ENCODE measurements around the gene NRBF2. TPM values are rescaled to one million over a fixed set of nuclear protein-coding genes. Genes with fewer than 3 reads are reported as not detected.

Gene NRBF2
- total and polyA plus RNA-seq, 2 of the 4 experiments (the other 2 are of a cell fraction) = 19.9 to 20.6 TPM

DNA sequence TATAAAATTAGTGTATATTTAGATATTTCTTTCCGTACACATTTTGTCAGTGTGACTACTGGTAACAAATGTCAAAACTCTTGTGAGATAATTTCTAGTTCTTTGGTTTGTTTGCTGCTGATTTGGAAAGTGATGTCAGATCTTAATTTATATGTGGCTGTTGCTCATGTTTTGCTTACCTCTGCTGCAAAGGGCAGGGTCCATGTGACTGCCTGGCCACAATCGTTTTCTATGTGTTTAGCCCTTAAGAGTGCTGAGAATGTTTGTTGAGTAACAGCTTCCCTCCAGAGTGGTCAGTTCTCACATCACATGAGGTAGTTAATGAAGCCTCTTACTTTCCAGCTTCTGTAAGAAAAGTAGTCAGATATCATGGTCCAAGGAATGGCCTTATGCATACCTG is 4.2 kb downstream of the NRBF2 start:
- Histone ChIP-seq H2BK120ac (ENCODE audit: low read depth, low read length) (no peak overlapping the region), H2BK15ac (ENCODE audit: low read depth, low read length) (no peak overlapping the region), H3K4me2 (ENCODE audit: low read depth, low read length) (no peak overlapping the region), H2AFZ (replicated peaks; ENCODE audit: low read length, poor library complexity) (no peak overlapping the region), H3K4me3 (ENCODE audit: insufficient read depth, low read depth, low read length) (no peak overlapping the region), H2BK5ac (ENCODE audit: low read depth, low read length, poor library complexity, severe bottlenecking) (no peak overlapping the region), H3K14ac (replicated peaks; ENCODE audit: low read depth, low read length) (no peak overlapping the region), H2AK5ac (ENCODE audit: low read depth, low read length) (no peak overlapping the region), H3K9ac (ENCODE audit: low read depth, low read length) (no peak overlapping the region), H4K91ac (ENCODE audit: insufficient read depth, low read depth, low read length) (no peak overlapping the region), H2AK9ac (replicated peaks; ENCODE audit: low read depth, low read length, poor library complexity) (no peak overlapping the region), H4K20me1 (ENCODE audit: insufficient read depth, low read length) (peaks cover 55% of the 10 kb centered on the region), H4K5ac (ENCODE audit: low read depth, low read length) (no peak overlapping the region), H3K27ac (ENCODE audit: insufficient read depth, low read length) (no peak overlapping the region), H3K4ac (ENCODE audit: low read depth, low read length) (no peak overlapping the region), H3K27me3 (ENCODE audit: control insufficient read depth, insufficient read depth, low read length) (no peaks in the 10 kb centered on the region), H3K23ac (ENCODE audit: low read depth, low read length) (0 out of 2 replicates have a peak overlapping the region, but pooled peaks have one; percentile 60), H3K9me1 (ENCODE audit: insufficient read depth, low read length) (peaks cover 5% of the 10 kb centered on the region), H4K8ac (ENCODE audit: low read depth in 2 of 2, low read length in 2 of 2) (no peak overlapping the region), H3K18ac (ENCODE audit: low read depth, low read length) (no peak overlapping the region), H3K4me1 (ENCODE audit: control insufficient read depth, insufficient read depth, low read length) (peaks cover 2% of the 10 kb centered on the region; the same call in 1 of the 2 replicates), H3K36me3 (ENCODE audit: control insufficient read depth, insufficient read depth, low read length) (no peaks in the 10 kb centered on the region; the same call in 1 of the 2 replicates), H3K56ac (ENCODE audit: extremely low read depth, insufficient read depth, low read length) (no peak overlapping the region), H2BK20ac (ENCODE audit: low read depth, low read length) (no peak overlapping the region), H3K9me3 (ENCODE audit: control insufficient read depth, insufficient read depth, low read length) (no peaks in the 10 kb centered on the region), H3K79me1 (ENCODE audit: low read depth in 1 of 2, low read length in 2 of 2) (peaks cover 11 to 59% of the 10 kb centered on the region in 2 experiments; a peak in 3 of 4 replicates)
- ChIA-PET POLR2A (ENCODE audit: unreplicated experiment) (no interaction called here), CTCF (no interaction called here)
- intact Hi-C loops (cut with micrococcal nuclease) (no loop called here), dilution Hi-C loops (cut with HindIII; ENCODE audit: low sequenced_read_pairs, unreplicated experiment) (no loop called here), in situ Hi-C loops (cut with MboI; ENCODE audit: low sequenced_read_pairs) (loop anchor here (25.0 kb wide), 1 partner anchor 1050 kb away; no protein-coding TSS in a partner anchor)
- ATAC-seq (ENCODE audit: low read depth) (no peak), DNase-seq (peak; percentile 69)
- BruUV-seq (replicated peaks) = no TSS peak
- no peak for TF ChIP-seq CHD1 (IDR thresholded peaks at IDR 0.05; ENCODE audit: low read depth, low read length)
- TF ChIP-seq CEBPB (IDR thresholded peaks at IDR 0.05; ENCODE audit: low read depth, low read length) = 0 out of 2 replicates have a peak, but pooled peaks have one; percentile 5
- TF ChIP-seq, protein P1, sequence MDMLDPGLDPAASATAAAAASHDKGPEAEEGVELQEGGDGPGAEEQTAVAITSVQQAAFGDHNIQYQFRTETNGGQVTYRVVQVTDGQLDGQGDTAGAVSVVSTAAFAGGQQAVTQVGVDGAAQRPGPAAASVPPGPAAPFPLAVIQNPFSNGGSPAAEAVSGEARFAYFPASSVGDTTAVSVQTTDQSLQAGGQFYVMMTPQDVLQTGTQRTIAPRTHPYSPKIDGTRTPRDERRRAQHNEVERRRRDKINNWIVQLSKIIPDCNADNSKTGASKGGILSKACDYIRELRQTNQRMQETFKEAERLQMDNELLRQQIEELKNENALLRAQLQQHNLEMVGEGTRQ (IDR thresholded peaks at IDR 0.05; ENCODE audit: low read depth, low read length) = peak; percentile 65; the same call in 1 of the 2 replicates
- TF ChIP-seq MAFK (IDR thresholded peaks at IDR 0.05; ENCODE audit: low read depth, low read length) = no peak
- WGBS, 2 experiments (ENCODE audit: extremely low coverage in 2 of 2, insufficient read length in 1 of 2) = no CpG with 5 or more reads among the region's 2 CpGs

All from IMR-90 (cell line).